Measurements from ENCODE around the gene BTNL3.
A peak's percentile ranks its signal among the peaks of the same experiment; 100 is the strongest.
"Not testable (repeated sequence)": the region's sequence is repeated elsewhere in the genome, so short reads cannot be mapped to it uniquely, and the experiment has no call there.

BTNL3 gene

GRCh38 chr5:181014654-181015053 lies 26.0 kb downstream of the BTNL3 start:
- not testable (repeated sequence) for H3K4me3 ChIP-seq (ENCODE audit: low read length); DNase-seq (ENCODE audit: low read depth, low spot score)

- DNase-seq (ENCODE audit: low read depth, low spot score); H3K4me3 ChIP-seq (ENCODE audit: low read length): not testable (repeated sequence)
These were observed 28.8 kb downstream of the BTNL3 start for GRCh38 chr5:181017448-181017847.

GRCh38 chr5:181020688-181021087 lies 32.0 kb downstream of the BTNL3 start:
- no peak overlapping the region for H3K4me3 ChIP-seq (ENCODE audit: low read length)
- DNase-seq (ENCODE audit: low read depth, low spot score) = no peak

- no peak overlapping the region for H3K4me3 ChIP-seq (ENCODE audit: low read length)
- no peak for DNase-seq (ENCODE audit: low read depth, low spot score)
These were observed 35.8 kb downstream of the BTNL3 start for GRCh38 chr5:181024245-181025064.

GRCh38 chr5:181027452-181028031 lies 38.9 kb downstream of the BTNL3 start:
- no peak overlapping the region for H3K4me3 ChIP-seq (ENCODE audit: low read length)
- no peak for DNase-seq (ENCODE audit: low read depth, low spot score)

GRCh38 chr5:181028032-181028819 lies 39.6 kb downstream of the BTNL3 start:
- DNase-seq (ENCODE audit: low read depth, low spot score) = no peak
- H3K4me3 ChIP-seq (ENCODE audit: low read length) = no peak overlapping the region

- H3K4me3 ChIP-seq (ENCODE audit: low read length) = no peak overlapping the region
These were observed 43.1 kb downstream of the BTNL3 start for GRCh38 chr5:181031716-181032115.

GRCh38 chr5:181035991-181036815 lies 47.6 kb downstream of the BTNL3 start:
- DNase-seq (ENCODE audit: low read depth, low spot score) = no peak
- no peak overlapping the region for H3K4me3 ChIP-seq (ENCODE audit: low read length)

More at GRCh38 chr5:181031716-181032115, 43.1 kb downstream of the BTNL3 start:
- no peak for DNase-seq (ENCODE audit: low read depth, low spot score)

GRCh38 chr5:181036816-181037364 lies 48.2 kb downstream of the BTNL3 start:
- no peak overlapping the region for H3K4me3 ChIP-seq (ENCODE audit: low read length)
- DNase-seq (ENCODE audit: low read depth, low spot score) = no peak

- DNase-seq (ENCODE audit: low read depth, low spot score) = peak; percentile 44
- no peak overlapping the region for H3K4me3 ChIP-seq (ENCODE audit: low read length)
These were observed 48.8 kb downstream of the BTNL3 start for GRCh38 chr5:181037365-181037861.

GRCh38 chr5:181039471-181039870 lies 50.8 kb downstream of the BTNL3 start:
- no peak overlapping the region for H3K4me3 ChIP-seq (ENCODE audit: low read length)
- DNase-seq (ENCODE audit: low read depth, low spot score) = no peak

GRCh38 chr5:181039931-181040630 lies 51.4 kb downstream of the BTNL3 start, which contains the start of gene BTNL9:
Gene BTNL9, plus strand, starts transcription at chr5:181040266. Its CDS starts 5,224 bp downstream, at chr5:181045490.
- H3K4me3 ChIP-seq (ENCODE audit: low read length) = no peak within 1 kb of the TSS
- no peak for DNase-seq (ENCODE audit: low read depth, low spot score)

GRCh38 chr5:181040631-181040945 lies 51.9 kb downstream of the BTNL3 start:
- DNase-seq (ENCODE audit: low read depth, low spot score) = no peak
- H3K4me3 ChIP-seq (ENCODE audit: low read length) = no peak overlapping the region

GRCh38 chr5:181041043-181041442 lies 52.4 kb downstream of the BTNL3 start:
- DNase-seq (ENCODE audit: low read depth, low spot score) = no peak
- no peak overlapping the region for H3K4me3 ChIP-seq (ENCODE audit: low read length)

- DNase-seq (ENCODE audit: low read depth, low spot score) = no peak
- no peak overlapping the region for H3K4me3 ChIP-seq (ENCODE audit: low read length)
These were observed 53.5 kb downstream of the BTNL3 start for GRCh38 chr5:181042036-181042713.

GRCh38 chr5:181042722-181043121 lies 54.1 kb downstream of the BTNL3 start:
- H3K4me3 ChIP-seq (ENCODE audit: low read length) = no peak overlapping the region
- DNase-seq (ENCODE audit: low read depth, low spot score) = no peak

GRCh38 chr5:181043285-181044092 lies 54.8 kb downstream of the BTNL3 start:
- no peak overlapping the region for H3K4me3 ChIP-seq (ENCODE audit: low read length)
- DNase-seq (ENCODE audit: low read depth, low spot score) = no peak

Measured in Jurkat, Clone E6-1 (cell line).